ENCODE results near the gene SMURF1. TPM values are rescaled to one million over a fixed set of nuclear protein-coding genes. Genes with fewer than 3 reads are reported as not detected.
A peak's percentile ranks its signal among the peaks of the same experiment; 100 is the strongest.

SMURF1 gene
- total RNA-seq, 4 donors from 2014 or later, result 26.9 to 74.9 (median 30.2) TPM

GRCh38 chr7:99118077-99118476 lies 25.8 kb downstream of the SMURF1 start:
- 78% methylated on average over 2 of the region's 2 CpGs for WGBS
- no peak for DNase-seq (ENCODE audit: low spot score in 2 of 2)
- no peaks in the 10 kb centered on the region for H3K9me3 ChIP-seq
- H3K4me1 ChIP-seq, result peaks cover 34% of the 10 kb centered on the region
- no peaks in the 10 kb centered on the region for H3K36me3 ChIP-seq
- H3K27ac ChIP-seq, result no peak overlapping the region
- no peak overlapping the region for H3K4me3 ChIP-seq
- H3K27me3 ChIP-seq, result no peaks in the 10 kb centered on the region
- no peak for TF ChIP-seq EP300 (IDR thresholded peaks at IDR 0.05)
- TF ChIP-seq POLR2A (IDR thresholded peaks at IDR 0.05), result no peak
- no peak for TF ChIP-seq CTCF (IDR thresholded peaks at IDR 0.05)
- TF ChIP-seq POLR2AphosphoS5 (IDR thresholded peaks at IDR 0.05), result no peak

GRCh38 chr7:99116144-99116543 lies 27.8 kb downstream of the SMURF1 start:
- DNase-seq (ENCODE audit: low spot score in 2 of 2), result no peak
- Histone ChIP-seq H3K9me3 (no peaks in the 10 kb centered on the region), H3K4me3 (no peak overlapping the region), H3K36me3 (no peaks in the 10 kb centered on the region), H3K4me1 (peaks cover 37% of the 10 kb centered on the region), H3K27ac (no peak overlapping the region), H3K27me3 (no peaks in the 10 kb centered on the region)
- 84% methylated on average over 1 of the region's 1 CpG for WGBS
- no peak for TF ChIP-seq POLR2A (IDR thresholded peaks at IDR 0.05)
- no peak for TF ChIP-seq EP300 (IDR thresholded peaks at IDR 0.05)
- TF ChIP-seq POLR2AphosphoS5 (IDR thresholded peaks at IDR 0.05), result no peak
- no peak for TF ChIP-seq CTCF (IDR thresholded peaks at IDR 0.05)

- TF ChIP-seq CTCF (IDR thresholded peaks at IDR 0.05) (no peak), POLR2A (IDR thresholded peaks at IDR 0.05) (no peak), POLR2AphosphoS5 (IDR thresholded peaks at IDR 0.05) (no peak), EP300 (IDR thresholded peaks at IDR 0.05) (no peak)
- Histone ChIP-seq H3K36me3 (no peaks in the 10 kb centered on the region), H3K9me3 (no peaks in the 10 kb centered on the region), H3K4me3 (no peak overlapping the region), H3K4me1 (peaks cover 35% of the 10 kb centered on the region), H3K27me3 (no peaks in the 10 kb centered on the region), H3K27ac (no peak overlapping the region)
- WGBS, result 100% methylated on average over 1 of the region's 1 CpG
- no peak for DNase-seq (ENCODE audit: low spot score in 2 of 2)
Measured at GRCh38 chr7:99115379-99115778, 28.5 kb downstream of the SMURF1 start.

- H3K27ac ChIP-seq, result no peak overlapping the region
- H3K4me3 ChIP-seq, result no peak overlapping the region
- DNase-seq (ENCODE audit: low spot score in 2 of 2), result no peak
- H3K9me3 ChIP-seq, result no peaks in the 10 kb centered on the region
- H3K27me3 ChIP-seq, result no peaks in the 10 kb centered on the region
- WGBS, result 84% methylated on average over 1 of the region's 1 CpG
- no peaks in the 10 kb centered on the region for H3K36me3 ChIP-seq
- TF ChIP-seq POLR2A (IDR thresholded peaks at IDR 0.05), result no peak
- no peak for TF ChIP-seq POLR2AphosphoS5 (IDR thresholded peaks at IDR 0.05)
- TF ChIP-seq CTCF (IDR thresholded peaks at IDR 0.05), result no peak
- TF ChIP-seq EP300 (IDR thresholded peaks at IDR 0.05), result no peak
- peaks cover 39% of the 10 kb centered on the region for H3K4me1 ChIP-seq
Measured at GRCh38 chr7:99112979-99113378, 30.9 kb downstream of the SMURF1 start.

- DNase-seq (ENCODE audit: low spot score in 2 of 2), result no peak
- no peaks in the 10 kb centered on the region for H3K36me3 ChIP-seq
- no peak overlapping the region for H3K4me3 ChIP-seq
- WGBS, result 30% methylated on average over 2 of the region's 2 CpGs
- no peaks in the 10 kb centered on the region for H3K9me3 ChIP-seq
- peak overlapping the region; percentile 5 for H3K27ac ChIP-seq
- TF ChIP-seq POLR2A (IDR thresholded peaks at IDR 0.05), result no peak
- no peak for TF ChIP-seq EP300 (IDR thresholded peaks at IDR 0.05)
- TF ChIP-seq POLR2AphosphoS5 (IDR thresholded peaks at IDR 0.05), result no peak
- TF ChIP-seq CTCF (IDR thresholded peaks at IDR 0.05), result no peak
- H3K27me3 ChIP-seq, result no peaks in the 10 kb centered on the region
- peaks cover 46% of the 10 kb centered on the region for H3K4me1 ChIP-seq
Measured at GRCh38 chr7:99112097-99112496, 31.8 kb downstream of the SMURF1 start.

All from suprapubic skin (tissue), 4 donors.